ENCODE measurements around the gene PTPA.

DNA sequence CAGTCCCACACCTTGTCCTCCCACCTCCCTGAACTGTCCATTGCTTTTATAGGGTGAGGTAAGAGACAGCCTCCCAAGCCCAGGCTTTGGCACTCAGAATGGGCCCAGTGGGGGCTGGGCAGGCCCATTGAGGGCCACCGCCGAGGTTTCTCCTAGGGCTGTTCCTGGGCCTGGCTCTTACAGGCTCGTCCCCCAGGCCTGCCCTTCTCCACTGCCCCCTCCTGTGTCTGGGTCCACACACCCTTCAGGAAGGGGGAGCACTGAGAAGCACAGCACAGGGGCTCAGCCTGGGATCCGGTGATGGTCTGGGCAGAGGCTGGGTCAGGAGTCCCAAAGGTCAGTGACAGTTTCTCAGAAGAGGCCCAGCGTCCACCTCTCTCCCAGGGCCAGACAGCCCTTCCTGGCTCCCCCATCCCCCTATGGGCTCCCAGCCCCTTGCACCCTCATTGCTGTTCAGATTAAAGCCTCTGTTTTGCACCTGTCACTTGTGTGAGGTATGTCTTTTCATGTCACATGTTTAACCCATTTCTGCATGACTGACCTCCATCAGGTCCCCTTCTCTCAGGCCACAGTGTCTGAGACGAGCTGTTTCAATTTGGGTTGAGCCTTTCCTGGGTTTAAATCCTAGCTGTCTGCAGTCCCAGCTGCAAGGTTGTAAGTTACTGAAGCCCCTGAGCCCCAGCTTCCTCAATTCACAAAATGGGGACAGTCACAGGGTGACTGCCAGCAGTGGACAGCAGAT lies 37.4 kb downstream of the PTPA start:
- TF ChIP-seq, protein P1, sequence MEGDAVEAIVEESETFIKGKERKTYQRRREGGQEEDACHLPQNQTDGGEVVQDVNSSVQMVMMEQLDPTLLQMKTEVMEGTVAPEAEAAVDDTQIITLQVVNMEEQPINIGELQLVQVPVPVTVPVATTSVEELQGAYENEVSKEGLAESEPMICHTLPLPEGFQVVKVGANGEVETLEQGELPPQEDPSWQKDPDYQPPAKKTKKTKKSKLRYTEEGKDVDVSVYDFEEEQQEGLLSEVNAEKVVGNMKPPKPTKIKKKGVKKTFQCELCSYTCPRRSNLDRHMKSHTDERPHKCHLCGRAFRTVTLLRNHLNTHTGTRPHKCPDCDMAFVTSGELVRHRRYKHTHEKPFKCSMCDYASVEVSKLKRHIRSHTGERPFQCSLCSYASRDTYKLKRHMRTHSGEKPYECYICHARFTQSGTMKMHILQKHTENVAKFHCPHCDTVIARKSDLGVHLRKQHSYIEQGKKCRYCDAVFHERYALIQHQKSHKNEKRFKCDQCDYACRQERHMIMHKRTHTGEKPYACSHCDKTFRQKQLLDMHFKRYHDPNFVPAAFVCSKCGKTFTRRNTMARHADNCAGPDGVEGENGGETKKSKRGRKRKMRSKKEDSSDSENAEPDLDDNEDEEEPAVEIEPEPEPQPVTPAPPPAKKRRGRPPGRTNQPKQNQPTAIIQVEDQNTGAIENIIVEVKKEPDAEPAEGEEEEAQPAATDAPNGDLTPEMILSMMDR (IDR thresholded peaks at IDR 0.05; ENCODE audit: low read length), result no peak
- TF ChIP-seq EZH2phosphoT487 (IDR thresholded peaks at IDR 0.05; ENCODE audit: low read length) (no peak), EZH2 (optimal IDR thresholded peaks at IDR 0.05; ENCODE audit: low read depth, low read length) (no peak)
